IMR-90 (cell line): ENCODE measurements around the gene SHB. TPM values are rescaled to one million over a fixed set of nuclear protein-coding genes. Genes with fewer than 3 reads are reported as not detected.

ENCODE experiments used
- ATAC-seq: fragments of 200-7000 bp; cut with Tn5 transposase; 2 replicates; pipeline ENCODE4 v1.9.1; 2020; ENCODE audit warnings: low read depth, mild to moderate bottlenecking, moderate library complexity
- BruUV-seq: library from RNA; stranded (reverse); fragments of 400-500 nt; replicated peaks from 2 replicates; lab custom pipeline; 2021; lab: Mats Ljungman, UMichigan
- CTCF ChIA-PET: fragments of 300-600 bp; formaldehyde crosslinking; extraction: SDS; loops from one replicate; lab custom pipeline; 2021; ENCODE audit warnings: antibody characterized with exemption; lab: Yijun Ruan, JAX
- POLR2A ChIA-PET: fragments of 300-600 bp; sonication (Branson Sonifier 250); formaldehyde crosslinking; loops from one replicate; lab custom pipeline; 2022; ENCODE audit warnings: antibody characterized with exemption; ENCODE audit not compliant: unreplicated experiment; lab: Charles Lee
- DNase-seq: peaks from one replicate; pipeline ENCODE4 v3.0.0; 2013
- H2AFZ ChIP-seq: replicated peaks from 2 replicates; pipeline ENCODE3; 2013; ENCODE audit warnings: low read length, mild to moderate bottlenecking; ENCODE audit not compliant: poor library complexity
- H2AK5ac ChIP-seq: 2 replicates; pipeline ENCODE4 v1.6.1; 2013; ENCODE audit warnings: low read depth, low read length, inconsistent platforms
- H2AK9ac ChIP-seq: replicated peaks from 2 replicates; pipeline ENCODE3; 2013; ENCODE audit warnings: mild to moderate bottlenecking, low read depth, low read length, moderate library complexity; ENCODE audit not compliant: poor library complexity
- H2BK120ac ChIP-seq: 2 replicates; pipeline ENCODE4 v1.6.1; 2013; ENCODE audit warnings: low read depth, low read length, inconsistent platforms
- H2BK15ac ChIP-seq: 3 replicates; pipeline ENCODE4 v1.6.1; 2013; ENCODE audit warnings: low read depth, low read length, inconsistent platforms
- H2BK20ac ChIP-seq: 2 replicates; pipeline ENCODE4 v1.6.1; 2013; ENCODE audit warnings: low read depth, mild to moderate bottlenecking, inconsistent platforms, low read length, moderate library complexity
- H2BK5ac ChIP-seq: 2 replicates; pipeline ENCODE4 v1.6.1; 2013; ENCODE audit warnings: mild to moderate bottlenecking, low read depth, low read length, inconsistent platforms; ENCODE audit not compliant: poor library complexity, severe bottlenecking
- H3K14ac ChIP-seq: replicated peaks from 2 replicates; pipeline ENCODE4 v1.6.1; 2013; ENCODE audit warnings: low read depth, low read length, inconsistent platforms
- H3K18ac ChIP-seq: 2 replicates; pipeline ENCODE4 v1.6.1; 2013; ENCODE audit warnings: low read depth, low read length, control low read depth
- H3K23ac ChIP-seq: 2 replicates; pipeline ENCODE4 v1.6.1; 2013; ENCODE audit warnings: low read depth, low read length, inconsistent platforms
- H3K27ac ChIP-seq: 2 replicates; pipeline ENCODE4 v1.5.1; 2013; ENCODE audit warnings: mild to moderate bottlenecking, control low read depth, low read length; ENCODE audit not compliant: insufficient read depth
- H3K27me3 ChIP-seq: 2 replicates; pipeline ENCODE4 v1.6.1; 2013; ENCODE audit warnings: low read length; ENCODE audit not compliant: control insufficient read depth, insufficient read depth
- H3K36me3 ChIP-seq: 2 replicates; pipeline ENCODE4 v1.6.1; 2013; ENCODE audit warnings: low read length, mixed read lengths; ENCODE audit not compliant: control insufficient read depth, insufficient read depth
- H3K4ac ChIP-seq: 2 replicates; pipeline ENCODE4 v1.6.1; 2013; ENCODE audit warnings: low read depth, low read length, inconsistent platforms
- H3K4me1 ChIP-seq: 2 replicates; pipeline ENCODE4 v1.6.1; 2013; ENCODE audit warnings: low read length, mixed read lengths; ENCODE audit not compliant: control insufficient read depth, insufficient read depth
- H3K4me2 ChIP-seq: 2 replicates; pipeline ENCODE4 v1.6.1; 2013; ENCODE audit warnings: low read depth, mild to moderate bottlenecking, control low read depth, low read length, moderate library complexity
- H3K4me3 ChIP-seq: 2 replicates; pipeline ENCODE4 v1.5.1; 2013; ENCODE audit warnings: low read depth, mild to moderate bottlenecking, control low read depth, low read length, moderate library complexity; ENCODE audit not compliant: insufficient read depth
- H3K56ac ChIP-seq: 2 replicates; pipeline ENCODE4 v1.6.1; 2013; ENCODE audit warnings: low read length, inconsistent platforms; ENCODE audit not compliant: insufficient read depth; ENCODE audit errors: extremely low read depth
- H3K79me1 ChIP-seq, 2 experiments: 2 replicates each; pipeline ENCODE4 v1.6.1; 2013; ENCODE audit warnings: low read length in 2 of 2, inconsistent platforms in 1 of 2, low read depth in 1 of 2
- H3K9ac ChIP-seq: 2 replicates; pipeline ENCODE4 v1.6.1; 2013; ENCODE audit warnings: low read depth, low read length, control low read depth
- H3K9me1 ChIP-seq: 2 replicates; pipeline ENCODE4 v1.6.1; 2013; ENCODE audit warnings: low read length, inconsistent platforms; ENCODE audit not compliant: insufficient read depth
- H3K9me3 ChIP-seq: 2 replicates; pipeline ENCODE4 v1.6.1; 2013; ENCODE audit warnings: low read length; ENCODE audit not compliant: control insufficient read depth, insufficient read depth
- H4K20me1 ChIP-seq: 2 replicates; pipeline ENCODE4 v1.6.1; 2013; ENCODE audit warnings: low read length, inconsistent platforms; ENCODE audit not compliant: insufficient read depth
- H4K5ac ChIP-seq: 2 replicates; pipeline ENCODE4 v1.6.1; 2013; ENCODE audit warnings: mild to moderate bottlenecking, low read depth, low read length, control low read depth
- H4K8ac ChIP-seq, 2 experiments: 2 replicates each; pipeline ENCODE4 v1.6.1; 2013; ENCODE audit warnings: low read depth in 2 of 2, low read length in 2 of 2, control low read depth in 1 of 2, inconsistent platforms in 1 of 2
- H4K91ac ChIP-seq: 2 replicates; pipeline ENCODE4 v1.6.1; 2013; ENCODE audit warnings: low read depth, low read length, inconsistent platforms; ENCODE audit not compliant: insufficient read depth
- BHLHE40 ChIP-seq: fragments of 150-350 bp; IDR thresholded peaks from 2 replicates; pipeline ENCODE4 v1.6.1; 2016; ENCODE audit warnings: mild to moderate bottlenecking, low read depth, low read length
- CEBPB ChIP-seq: IDR thresholded peaks from 2 replicates; pipeline ENCODE4 v1.6.1; 2012; ENCODE audit warnings: low read depth, low read length, improper control_type of control experiment
- CHD1 ChIP-seq: IDR thresholded peaks from 2 replicates; pipeline ENCODE4 v1.6.1; 2012; ENCODE audit warnings: low read depth, low read length, improper control_type of control experiment
- FOS ChIP-seq: fragments of 150-350 bp; IDR thresholded peaks from 2 replicates; pipeline ENCODE4 v1.6.1; 2016; ENCODE audit warnings: low read depth, low read length
- MAFK ChIP-seq: IDR thresholded peaks from 2 replicates; pipeline ENCODE4 v1.6.1; 2012; ENCODE audit warnings: low read depth, low read length, improper control_type of control experiment
- MAZ ChIP-seq: IDR thresholded peaks from 2 replicates; pipeline ENCODE4 v1.6.1; 2012; ENCODE audit warnings: low read depth, mild to moderate bottlenecking, low read length, improper control_type of control experiment, moderate library complexity, borderline replicate concordance
- MXI1 ChIP-seq: IDR thresholded peaks from 2 replicates; pipeline ENCODE4 v1.6.1; 2012; ENCODE audit warnings: low read depth, mild to moderate bottlenecking, low read length, moderate library complexity, borderline replicate concordance
- NFE2L2 ChIP-seq: fragments of 150-350 bp; IDR thresholded peaks from 2 replicates; pipeline ENCODE4 v1.6.1; 2016; ENCODE audit warnings: low read depth, mild to moderate bottlenecking, low read length
- POLR2A ChIP-seq: IDR thresholded peaks from 2 replicates; pipeline ENCODE4 v1.6.1; 2012; ENCODE audit warnings: mild to moderate bottlenecking, low read depth, low read length
- RAD21 ChIP-seq: IDR thresholded peaks from 2 replicates; pipeline ENCODE4 v1.6.1; 2012; ENCODE audit warnings: low read length, improper control_type of control experiment
- RCOR1 ChIP-seq: IDR thresholded peaks from 2 replicates; pipeline ENCODE4 v1.6.1; 2012; ENCODE audit warnings: mild to moderate bottlenecking, low read length, improper control_type of control experiment; ENCODE audit not compliant: insufficient replicate concordance
- RFX5 ChIP-seq: IDR thresholded peaks from 2 replicates; pipeline ENCODE4 v1.8.0; 2012; ENCODE audit warnings: low read depth, mild to moderate bottlenecking, low read length, moderate library complexity
- SMC3 ChIP-seq: fragments of 150-350 bp; IDR thresholded peaks from 2 replicates; pipeline ENCODE4 v1.6.1; 2016; ENCODE audit warnings: low read depth, mild to moderate bottlenecking, antibody characterized with exemption, low read length, moderate library complexity
- WGBS, 2 experiments: methylation state at CpG; one replicate each; pipeline versions ENCODE4 v1.1.5 to v1.1.7; 2013; ENCODE audit warnings: missing lambda C conversion rate in 2 of 2; ENCODE audit not compliant: insufficient read length in 1 of 2; ENCODE audit errors: extremely low coverage in 2 of 2; 5-methylcytosine and 5-hydroxymethylcytosine counted together
- dilution Hi-C: fragments of 300-500 bp; cut with HindIII; formaldehyde crosslinking; loops from one replicate; pipeline ENCODE4 v1.14.3; 2018; ENCODE audit warnings: low sequenced_read_pairs; ENCODE audit not compliant: unreplicated experiment
- in situ Hi-C: fragments of 300-500 bp; cut with MboI; formaldehyde crosslinking; loops from 3 replicates; pipeline ENCODE4 v1.14.3; 2019; ENCODE audit warnings: low sequenced_read_pairs, inconsistent platforms, mixed read lengths
- intact Hi-C: fragments of 100-400 bp; cut with micrococcal nuclease; formaldehyde crosslinking; loops from 2 replicates; pipeline ENCODE4 v1.10.0; 2022
- polyA plus RNA-seq, 3 experiments: library from polyadenylated mRNA; depleted of rRNA; stranded (reverse); fragments of >200 nt; gene quantifications; 2 replicates each; pipeline ENCODE4 v1.2.3, GENCODE V29; 2012; ENCODE audit warnings: low replicate concordance in 1 of 3
- total RNA-seq: library from RNA; depleted of rRNA; stranded (reverse); fragments of >200 nt; gene quantifications from 2 replicates; pipeline ENCODE4 v1.2.3, GENCODE V29; 2012
- TF ChIP-seq, protein P1 (sequence below): fragments of 150-350 bp; IDR thresholded peaks from 2 replicates; pipeline ENCODE4 v1.6.1; 2017; ENCODE audit warnings: mild to moderate bottlenecking, antibody characterized with exemption, low read length, low read depth
- TF ChIP-seq, protein P2 (sequence below): fragments of 150-350 bp; IDR thresholded peaks from 2 replicates; pipeline ENCODE4 v1.6.1; 2016; ENCODE audit warnings: low read depth, mild to moderate bottlenecking, low read length, moderate library complexity, borderline replicate concordance
- TF ChIP-seq, protein P3 (sequence below): conservative IDR thresholded peaks from 2 replicates; pipeline ENCODE4 v1.5.1; 2012; ENCODE audit warnings: mild to moderate bottlenecking, low read depth, low read length, improper control_type of control experiment

The SHB gene
- total and polyA plus RNA-seq, 2 of the 4 experiments (the other 2 are of a cell fraction): 6.1 to 20.4 TPM

DNA sequence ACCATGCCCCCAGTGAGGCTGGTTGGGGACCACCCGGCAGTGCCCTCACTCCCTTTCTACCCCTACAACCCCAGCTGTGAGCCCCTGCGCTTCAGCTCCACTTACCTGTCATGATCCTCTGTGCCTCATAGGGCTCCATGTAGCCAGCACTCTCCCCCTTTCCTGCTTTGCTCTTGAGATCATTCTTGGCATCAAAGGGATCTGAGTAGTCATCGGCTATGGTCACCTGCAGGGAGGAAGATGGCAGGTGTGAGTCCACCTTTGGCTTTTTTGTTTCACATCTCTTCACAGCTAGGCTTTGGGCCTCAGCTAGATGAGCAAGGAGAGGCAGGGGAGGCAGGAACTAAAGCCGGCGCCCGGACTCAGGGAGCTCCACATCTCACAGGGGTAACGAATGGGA lies 53.1 kb downstream of the SHB start:
- no peak for ATAC-seq
- no peak overlapping the region for H3K4me3 ChIP-seq
- no peak overlapping the region for H4K5ac ChIP-seq

More for the DNA sequence above, 53.1 kb downstream of the SHB start:
- Histone ChIP-seq H3K79me1 (peaks cover 48 to 97% of the 10 kb centered on the region in 2 experiments), H3K9ac (no peak overlapping the region), H2AFZ (peak overlapping the region; percentile 28), H3K4ac (peak overlapping the region; percentile 81), H3K4me1 (peaks cover 41% of the 10 kb centered on the region), H3K14ac (peak overlapping the region; percentile 73), H2AK9ac (peak overlapping the region; percentile 74), H3K9me1 (peaks cover 43% of the 10 kb centered on the region), H3K36me3 (peaks cover 43% of the 10 kb centered on the region), H2BK5ac (peak overlapping the region; percentile 63), H3K23ac (peak overlapping the region; percentile 89), H3K27me3 (no peaks in the 10 kb centered on the region), H3K18ac (peak overlapping the region; percentile 44; the same call in 1 of the 2 replicates), H2BK20ac (peak overlapping the region; percentile 74), H3K56ac (no peak overlapping the region), H4K20me1 (peaks cover 23% of the 10 kb centered on the region; the same call in 1 of the 2 replicates), H3K9me3 (no peaks in the 10 kb centered on the region), H2BK120ac (peak overlapping the region; percentile 82), H3K4me2 (no peak overlapping the region), H2AK5ac (peak overlapping the region; percentile 94), H4K8ac (peak overlapping the region; percentile 30 to 74; a peak in 2 of 4 replicates), H3K27ac (peak overlapping the region; percentile 65), H2BK15ac (peak overlapping the region; percentile 33; the same call in 1 of the 3 replicates), H4K91ac (peak overlapping the region; percentile 92)
- DNase-seq: no peak
- TF ChIP-seq FOS (no peak), SMC3 (no peak), MAZ (no peak), CEBPB (no peak), MXI1 (no peak), POLR2A (no peak), MAFK (no peak), RAD21 (no peak), RCOR1 (no peak), BHLHE40 (no peak), CHD1 (no peak), NFE2L2 (no peak), RFX5 (no peak)
- TF ChIP-seq, protein P1, sequence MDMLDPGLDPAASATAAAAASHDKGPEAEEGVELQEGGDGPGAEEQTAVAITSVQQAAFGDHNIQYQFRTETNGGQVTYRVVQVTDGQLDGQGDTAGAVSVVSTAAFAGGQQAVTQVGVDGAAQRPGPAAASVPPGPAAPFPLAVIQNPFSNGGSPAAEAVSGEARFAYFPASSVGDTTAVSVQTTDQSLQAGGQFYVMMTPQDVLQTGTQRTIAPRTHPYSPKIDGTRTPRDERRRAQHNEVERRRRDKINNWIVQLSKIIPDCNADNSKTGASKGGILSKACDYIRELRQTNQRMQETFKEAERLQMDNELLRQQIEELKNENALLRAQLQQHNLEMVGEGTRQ: no peak
- TF ChIP-seq, protein P2, sequence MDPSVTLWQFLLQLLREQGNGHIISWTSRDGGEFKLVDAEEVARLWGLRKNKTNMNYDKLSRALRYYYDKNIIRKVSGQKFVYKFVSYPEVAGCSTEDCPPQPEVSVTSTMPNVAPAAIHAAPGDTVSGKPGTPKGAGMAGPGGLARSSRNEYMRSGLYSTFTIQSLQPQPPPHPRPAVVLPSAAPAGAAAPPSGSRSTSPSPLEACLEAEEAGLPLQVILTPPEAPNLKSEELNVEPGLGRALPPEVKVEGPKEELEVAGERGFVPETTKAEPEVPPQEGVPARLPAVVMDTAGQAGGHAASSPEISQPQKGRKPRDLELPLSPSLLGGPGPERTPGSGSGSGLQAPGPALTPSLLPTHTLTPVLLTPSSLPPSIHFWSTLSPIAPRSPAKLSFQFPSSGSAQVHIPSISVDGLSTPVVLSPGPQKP: no peak
- TF ChIP-seq, protein P3, sequence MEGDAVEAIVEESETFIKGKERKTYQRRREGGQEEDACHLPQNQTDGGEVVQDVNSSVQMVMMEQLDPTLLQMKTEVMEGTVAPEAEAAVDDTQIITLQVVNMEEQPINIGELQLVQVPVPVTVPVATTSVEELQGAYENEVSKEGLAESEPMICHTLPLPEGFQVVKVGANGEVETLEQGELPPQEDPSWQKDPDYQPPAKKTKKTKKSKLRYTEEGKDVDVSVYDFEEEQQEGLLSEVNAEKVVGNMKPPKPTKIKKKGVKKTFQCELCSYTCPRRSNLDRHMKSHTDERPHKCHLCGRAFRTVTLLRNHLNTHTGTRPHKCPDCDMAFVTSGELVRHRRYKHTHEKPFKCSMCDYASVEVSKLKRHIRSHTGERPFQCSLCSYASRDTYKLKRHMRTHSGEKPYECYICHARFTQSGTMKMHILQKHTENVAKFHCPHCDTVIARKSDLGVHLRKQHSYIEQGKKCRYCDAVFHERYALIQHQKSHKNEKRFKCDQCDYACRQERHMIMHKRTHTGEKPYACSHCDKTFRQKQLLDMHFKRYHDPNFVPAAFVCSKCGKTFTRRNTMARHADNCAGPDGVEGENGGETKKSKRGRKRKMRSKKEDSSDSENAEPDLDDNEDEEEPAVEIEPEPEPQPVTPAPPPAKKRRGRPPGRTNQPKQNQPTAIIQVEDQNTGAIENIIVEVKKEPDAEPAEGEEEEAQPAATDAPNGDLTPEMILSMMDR: no peak
- dilution Hi-C loops: no loop called here
- 100% methylated on average over 1 of the region's 7 CpGs; no CpG with 5 or more reads in 1 of the 2 experiments for WGBS, 2 experiments
- no TSS peak for BruUV-seq
- POLR2A ChIA-PET: no interaction called here
- intact Hi-C loops: loop anchor here (2.0 kb wide), 1 partner anchor 51 kb away; no protein-coding TSS in a partner anchor
- in situ Hi-C loops: no loop called here
- CTCF ChIA-PET: interaction anchor here (1.1 to 2.6 kb wide), 2 partner anchors 11 to 102 kb away, joined by 5 to 11 read pairs; no protein-coding TSS in a partner anchor
